ENCODE results near the gene KIF26B. TPM values are rescaled to one million over a fixed set of nuclear protein-coding genes. Genes with fewer than 3 reads are reported as not detected.

Gene KIF26B
- polyA plus RNA-seq, 1 donor from 2014 or later: 6.3 TPM

- Histone ChIP-seq H3K27ac (ENCODE audit: low read length) (no peak overlapping the region), H3K4me2 (ENCODE audit: low read length) (no peak overlapping the region), H3F3A (ENCODE audit: insufficient read depth, low read length, poor library complexity, severe bottlenecking) (no peaks in the 10 kb centered on the region), H3K36me3 (ENCODE audit: insufficient read depth, low read length) (no peaks in the 10 kb centered on the region), H2AFZ (ENCODE audit: low read depth, low read length) (no peak overlapping the region), H3K79me2 (replicated peaks; ENCODE audit: insufficient read depth, low read length) (no peaks in the 10 kb centered on the region), H3K9ac (ENCODE audit: low read length) (no peak overlapping the region), H3K9me2 (ENCODE audit: insufficient read depth, low read length) (no peaks in the 10 kb centered on the region), H3K27me3 (ENCODE audit: insufficient read depth, low read depth, low read length) (no peaks in the 10 kb centered on the region), H3K4me3 (ENCODE audit: low read length) (no peak overlapping the region), H3K9me3 (ENCODE audit: low read length) (no peaks in the 10 kb centered on the region), H4K20me1 (ENCODE audit: insufficient read depth) (no peaks in the 10 kb centered on the region)
- TF ChIP-seq TAF1 (IDR thresholded peaks at IDR 0.05; ENCODE audit: low read depth) (no peak), REST (IDR thresholded peaks at IDR 0.05; ENCODE audit: borderline replicate concordance) (no peak), SMC3 (conservative IDR thresholded peaks at IDR 0.05; ENCODE audit: poor library complexity) (no peak), MXI1 (conservative IDR thresholded peaks at IDR 0.05; ENCODE audit: poor library complexity, severe bottlenecking) (no peak), EZH2 (IDR thresholded peaks at IDR 0.05; ENCODE audit: borderline replicate concordance, insufficient read depth, low read length, poor library complexity, severe bottlenecking) (no peak), RAD21 (conservative IDR thresholded peaks at IDR 0.05) (no peak), EP300 (conservative IDR thresholded peaks at IDR 0.05; ENCODE audit: poor library complexity, severe bottlenecking) (no peak), POLR2AphosphoS5 (IDR thresholded peaks at IDR 0.05) (no peak)
- TF ChIP-seq, protein P1, sequence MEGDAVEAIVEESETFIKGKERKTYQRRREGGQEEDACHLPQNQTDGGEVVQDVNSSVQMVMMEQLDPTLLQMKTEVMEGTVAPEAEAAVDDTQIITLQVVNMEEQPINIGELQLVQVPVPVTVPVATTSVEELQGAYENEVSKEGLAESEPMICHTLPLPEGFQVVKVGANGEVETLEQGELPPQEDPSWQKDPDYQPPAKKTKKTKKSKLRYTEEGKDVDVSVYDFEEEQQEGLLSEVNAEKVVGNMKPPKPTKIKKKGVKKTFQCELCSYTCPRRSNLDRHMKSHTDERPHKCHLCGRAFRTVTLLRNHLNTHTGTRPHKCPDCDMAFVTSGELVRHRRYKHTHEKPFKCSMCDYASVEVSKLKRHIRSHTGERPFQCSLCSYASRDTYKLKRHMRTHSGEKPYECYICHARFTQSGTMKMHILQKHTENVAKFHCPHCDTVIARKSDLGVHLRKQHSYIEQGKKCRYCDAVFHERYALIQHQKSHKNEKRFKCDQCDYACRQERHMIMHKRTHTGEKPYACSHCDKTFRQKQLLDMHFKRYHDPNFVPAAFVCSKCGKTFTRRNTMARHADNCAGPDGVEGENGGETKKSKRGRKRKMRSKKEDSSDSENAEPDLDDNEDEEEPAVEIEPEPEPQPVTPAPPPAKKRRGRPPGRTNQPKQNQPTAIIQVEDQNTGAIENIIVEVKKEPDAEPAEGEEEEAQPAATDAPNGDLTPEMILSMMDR (IDR thresholded peaks at IDR 0.05; ENCODE audit: poor library complexity, severe bottlenecking): no peak
Observed at GRCh38 chr1:245404527-245404926, 249.7 kb downstream of the KIF26B start.

- no peak overlapping the region for H3K4me3 ChIP-seq (ENCODE audit: low read length)
- no peaks in the 10 kb centered on the region for H3K27me3 ChIP-seq (ENCODE audit: insufficient read depth, low read depth, low read length)
- H3K9me2 ChIP-seq (ENCODE audit: insufficient read depth, low read length): no peaks in the 10 kb centered on the region
- no peaks in the 10 kb centered on the region for H3K36me3 ChIP-seq (ENCODE audit: insufficient read depth, low read length)
- H3K9me3 ChIP-seq (ENCODE audit: low read length): no peaks in the 10 kb centered on the region
- no peaks in the 10 kb centered on the region for H4K20me1 ChIP-seq (ENCODE audit: insufficient read depth)
- H3F3A ChIP-seq (ENCODE audit: insufficient read depth, low read length, poor library complexity, severe bottlenecking): no peaks in the 10 kb centered on the region
- H3K27ac ChIP-seq (ENCODE audit: low read length): no peak overlapping the region
- no peak overlapping the region for H2AFZ ChIP-seq (ENCODE audit: low read depth, low read length)
- H3K79me2 ChIP-seq (replicated peaks; ENCODE audit: insufficient read depth, low read length): no peaks in the 10 kb centered on the region
- no peak overlapping the region for H3K4me2 ChIP-seq (ENCODE audit: low read length)
- TF ChIP-seq, protein P1 (IDR thresholded peaks at IDR 0.05; ENCODE audit: poor library complexity, severe bottlenecking): no peak
- TF ChIP-seq RAD21 (conservative IDR thresholded peaks at IDR 0.05): no peak
- no peak for TF ChIP-seq EP300 (conservative IDR thresholded peaks at IDR 0.05; ENCODE audit: poor library complexity, severe bottlenecking)
- TF ChIP-seq TAF1 (IDR thresholded peaks at IDR 0.05; ENCODE audit: low read depth): no peak
- no peak for TF ChIP-seq MXI1 (conservative IDR thresholded peaks at IDR 0.05; ENCODE audit: poor library complexity, severe bottlenecking)
- no peak for TF ChIP-seq POLR2AphosphoS5 (IDR thresholded peaks at IDR 0.05)
- TF ChIP-seq EZH2 (IDR thresholded peaks at IDR 0.05; ENCODE audit: borderline replicate concordance, insufficient read depth, low read length, poor library complexity, severe bottlenecking): no peak
- no peak for TF ChIP-seq SMC3 (conservative IDR thresholded peaks at IDR 0.05; ENCODE audit: poor library complexity)
- TF ChIP-seq REST (IDR thresholded peaks at IDR 0.05; ENCODE audit: borderline replicate concordance): no peak
- no peak overlapping the region for H3K9ac ChIP-seq (ENCODE audit: low read length)
Observed at GRCh38 chr1:245404952-245405351, 250.2 kb downstream of the KIF26B start.

All from neural cell (in vitro differentiated cells).